ENCODE measurements around the gene PDHA2. TPM values are rescaled to one million over a fixed set of nuclear protein-coding genes. Genes with fewer than 3 reads are reported as not detected.

The PDHA2 gene
- total RNA-seq, 1 experiment from 2014 or later = not detected

DNA sequence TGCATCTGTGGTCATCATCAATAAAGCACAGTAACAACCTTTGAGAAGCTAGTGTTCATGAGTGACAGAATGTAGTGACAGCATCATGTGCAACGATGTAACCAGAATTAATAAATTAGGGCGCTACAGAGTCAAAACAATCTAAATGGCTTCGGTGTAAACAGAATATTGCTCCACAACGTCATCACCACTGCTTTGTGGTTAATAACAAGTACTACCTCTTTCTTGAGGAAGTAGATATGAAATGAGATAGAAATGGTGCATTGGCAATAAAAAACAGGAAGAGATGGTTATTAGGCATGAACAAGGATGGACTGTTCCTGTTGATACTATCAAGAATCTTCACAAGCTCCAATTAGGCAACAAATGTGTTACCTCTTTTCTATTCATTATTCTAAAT is 8.7 kb upstream of the PDHA2 start:
- H3K36me3 ChIP-seq (ENCODE audit: control insufficient read depth in 1 of 2, insufficient read depth in 2 of 2, low read length in 2 of 2) = no peaks in the 10 kb centered on the region
- H3K4me1 ChIP-seq (ENCODE audit: control insufficient read depth in 1 of 2, insufficient read depth in 2 of 2, low read length in 2 of 2) = no peaks in the 10 kb centered on the region
- no peaks in the 10 kb centered on the region for H3K9me3 ChIP-seq (ENCODE audit: control insufficient read depth in 1 of 2, insufficient read depth in 1 of 2, low read depth in 1 of 2, low read length in 2 of 2)
- no peak overlapping the region for H3K27ac ChIP-seq (ENCODE audit: low read depth, low read length)
- no peak overlapping the region for H3K9ac ChIP-seq (ENCODE audit: low read length)
- no peak overlapping the region for H2AFZ ChIP-seq (ENCODE audit: low read depth, low read length, poor library complexity, severe bottlenecking)
- H3K79me2 ChIP-seq (ENCODE audit: insufficient read depth, low read length) = no peaks in the 10 kb centered on the region
- DNase-seq (ENCODE audit: low read depth, low spot score) = no peak
- TF ChIP-seq, protein P1, sequence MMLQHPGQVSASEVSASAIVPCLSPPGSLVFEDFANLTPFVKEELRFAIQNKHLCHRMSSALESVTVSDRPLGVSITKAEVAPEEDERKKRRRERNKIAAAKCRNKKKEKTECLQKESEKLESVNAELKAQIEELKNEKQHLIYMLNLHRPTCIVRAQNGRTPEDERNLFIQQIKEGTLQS (IDR thresholded peaks at IDR 0.05) = no peak
- TF ChIP-seq POLR2A (IDR thresholded peaks at IDR 0.05; ENCODE audit: borderline replicate concordance, extremely low read depth, insufficient read depth, insufficient read length) = no peak
- TF ChIP-seq EZH2phosphoT487 (IDR thresholded peaks at IDR 0.05; ENCODE audit: borderline replicate concordance) = no peak
- no peak for TF ChIP-seq SP1 (IDR thresholded peaks at IDR 0.05; ENCODE audit: low read depth)
- no peak for TF ChIP-seq SRF (IDR thresholded peaks at IDR 0.05; ENCODE audit: low read depth)
- no peak for TF ChIP-seq YY1 (IDR thresholded peaks at IDR 0.05; ENCODE audit: extremely low read depth, insufficient replicate concordance, low read depth, low read length)
- TF ChIP-seq, protein P2, sequence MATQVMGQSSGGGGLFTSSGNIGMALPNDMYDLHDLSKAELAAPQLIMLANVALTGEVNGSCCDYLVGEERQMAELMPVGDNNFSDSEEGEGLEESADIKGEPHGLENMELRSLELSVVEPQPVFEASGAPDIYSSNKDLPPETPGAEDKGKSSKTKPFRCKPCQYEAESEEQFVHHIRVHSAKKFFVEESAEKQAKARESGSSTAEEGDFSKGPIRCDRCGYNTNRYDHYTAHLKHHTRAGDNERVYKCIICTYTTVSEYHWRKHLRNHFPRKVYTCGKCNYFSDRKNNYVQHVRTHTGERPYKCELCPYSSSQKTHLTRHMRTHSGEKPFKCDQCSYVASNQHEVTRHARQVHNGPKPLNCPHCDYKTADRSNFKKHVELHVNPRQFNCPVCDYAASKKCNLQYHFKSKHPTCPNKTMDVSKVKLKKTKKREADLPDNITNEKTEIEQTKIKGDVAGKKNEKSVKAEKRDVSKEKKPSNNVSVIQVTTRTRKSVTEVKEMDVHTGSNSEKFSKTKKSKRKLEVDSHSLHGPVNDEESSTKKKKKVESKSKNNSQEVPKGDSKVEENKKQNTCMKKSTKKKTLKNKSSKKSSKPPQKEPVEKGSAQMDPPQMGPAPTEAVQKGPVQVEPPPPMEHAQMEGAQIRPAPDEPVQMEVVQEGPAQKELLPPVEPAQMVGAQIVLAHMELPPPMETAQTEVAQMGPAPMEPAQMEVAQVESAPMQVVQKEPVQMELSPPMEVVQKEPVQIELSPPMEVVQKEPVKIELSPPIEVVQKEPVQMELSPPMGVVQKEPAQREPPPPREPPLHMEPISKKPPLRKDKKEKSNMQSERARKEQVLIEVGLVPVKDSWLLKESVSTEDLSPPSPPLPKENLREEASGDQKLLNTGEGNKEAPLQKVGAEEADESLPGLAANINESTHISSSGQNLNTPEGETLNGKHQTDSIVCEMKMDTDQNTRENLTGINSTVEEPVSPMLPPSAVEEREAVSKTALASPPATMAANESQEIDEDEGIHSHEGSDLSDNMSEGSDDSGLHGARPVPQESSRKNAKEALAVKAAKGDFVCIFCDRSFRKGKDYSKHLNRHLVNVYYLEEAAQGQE (IDR thresholded peaks at IDR 0.05; ENCODE audit: low read depth) = no peak
- TF ChIP-seq ELF1 (IDR thresholded peaks at IDR 0.05; ENCODE audit: borderline replicate concordance, low read depth) = no peak
- no peak for TF ChIP-seq JUND (IDR thresholded peaks at IDR 0.05)
- TF ChIP-seq, protein P3, sequence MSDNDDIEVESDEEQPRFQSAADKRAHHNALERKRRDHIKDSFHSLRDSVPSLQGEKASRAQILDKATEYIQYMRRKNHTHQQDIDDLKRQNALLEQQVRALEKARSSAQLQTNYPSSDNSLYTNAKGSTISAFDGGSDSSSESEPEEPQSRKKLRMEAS (IDR thresholded peaks at IDR 0.05) = no peak
- no peak for TF ChIP-seq POLR2AphosphoS5 (IDR thresholded peaks at IDR 0.05; ENCODE audit: low read depth, low read length)
- TF ChIP-seq FOSL1 (IDR thresholded peaks at IDR 0.05; ENCODE audit: low read depth) = no peak
- TF ChIP-seq ZFX (IDR thresholded peaks at IDR 0.05) = no peak
- H3K27me3 ChIP-seq (ENCODE audit: insufficient read depth, low read length) = no peaks in the 10 kb centered on the region
- no peak overlapping the region for H3K4me3 ChIP-seq (replicated peaks in 1 of 2; ENCODE audit: low read depth in 1 of 2, low read length in 2 of 2)
- ChIA-PET CTCF (no interaction called here), RAD21 (ENCODE audit: low non-redundant PET in 1 of 2, low total read pairs in 2 of 2, uncharacterized antibody in 2 of 2, unreplicated experiment in 2 of 2) (no interaction called here), POLR2A (no interaction called here)
- H4K20me1 ChIP-seq (ENCODE audit: insufficient read depth) = no peaks in the 10 kb centered on the region
- H3K9me2 ChIP-seq (ENCODE audit: insufficient read depth) = no peaks in the 10 kb centered on the region
- H3K4me2 ChIP-seq (ENCODE audit: low read length) = no peak overlapping the region
- no peak for ATAC-seq
- no TSS peak for BruUV-seq (replicated peaks)
- intact Hi-C loops (cut with micrococcal nuclease) = loop anchor here (10.0 kb wide), 1 partner anchor 514 kb away; no protein-coding TSS in a partner anchor

Data from HCT116 (cell line).